Loucy (cell line): ENCODE results near the gene CIB2.

Experiments used
- H2AFZ ChIP-seq: fragments of 200-600 bp; sonication (generic); 2 replicates; pipeline ENCODE4 v1.6.0; 2016; ENCODE audit warnings: antibody characterized with exemption, mild to moderate bottlenecking, low read length, moderate library complexity
- H3F3A ChIP-seq: fragments of 200-600 bp; 2 replicates; pipeline ENCODE4 v1.6.0; 2016; ENCODE audit warnings: antibody characterized with exemption, low read depth, mild to moderate bottlenecking
- H3K27me3 ChIP-seq: fragments of 200-600 bp; sonication (generic); 2 replicates; pipeline ENCODE4 v1.6.1; 2014; ENCODE audit warnings: low read length, mild to moderate bottlenecking; ENCODE audit not compliant: insufficient read depth, poor library complexity, severe bottlenecking
- H3K36me3 ChIP-seq: fragments of 200-600 bp; sonication (generic); 2 replicates; pipeline ENCODE4 v1.6.1; 2016; ENCODE audit warnings: low read length; ENCODE audit not compliant: insufficient read depth
- H3K4me1 ChIP-seq: fragments of 200-600 bp; sonication (generic); 2 replicates; pipeline ENCODE4 v1.5.1; 2014; ENCODE audit warnings: low read length, mild to moderate bottlenecking; ENCODE audit not compliant: insufficient read depth, poor library complexity, severe bottlenecking
- H3K4me2 ChIP-seq: fragments of 200-600 bp; sonication (generic); 2 replicates; pipeline ENCODE4 v1.6.0; 2014; ENCODE audit warnings: antibody characterized with exemption, low read length, low read depth, mild to moderate bottlenecking; ENCODE audit not compliant: poor library complexity, severe bottlenecking
- H3K4me3 ChIP-seq: fragments of 200-600 bp; sonication (generic); 2 replicates; pipeline ENCODE4 v1.5.1; 2014; ENCODE audit warnings: low read length, mild to moderate bottlenecking, mixed read lengths; ENCODE audit not compliant: poor library complexity, severe bottlenecking
- H3K79me2 ChIP-seq: fragments of 200-600 bp; sonication (generic); 2 replicates; pipeline ENCODE4 v1.6.1; 2014; ENCODE audit warnings: low read length; ENCODE audit not compliant: insufficient read depth
- H3K9ac ChIP-seq: fragments of 200-600 bp; sonication (generic); 2 replicates; pipeline ENCODE4 v1.6.0; 2014; ENCODE audit warnings: mild to moderate bottlenecking, low read depth, low read length, moderate library complexity; ENCODE audit not compliant: poor library complexity, severe bottlenecking
- H3K9me2 ChIP-seq: fragments of 200-600 bp; sonication (generic); replicated peaks from 2 replicates; pipeline ENCODE4 v1.6.1; 2016; ENCODE audit warnings: low read depth, low read length, mixed read lengths
- H3K9me3 ChIP-seq: fragments of 200-600 bp; sonication (generic); 2 replicates; pipeline ENCODE4 v1.6.1; 2014; ENCODE audit warnings: mild to moderate bottlenecking, antibody characterized with exemption, low read length, low read depth; ENCODE audit not compliant: insufficient read depth
- H4K20me1 ChIP-seq: fragments of 200-600 bp; sonication (generic); 2 replicates; pipeline ENCODE4 v1.6.0; 2014; ENCODE audit warnings: antibody characterized with exemption, low read length, mild to moderate bottlenecking; ENCODE audit not compliant: insufficient read depth, poor library complexity, severe bottlenecking
- EZH2phosphoT487 ChIP-seq: fragments of 200-600 bp; IDR thresholded peaks from 2 replicates; pipeline ENCODE4 v1.6.1; 2018; ENCODE audit warnings: antibody characterized with exemption, mild to moderate bottlenecking, moderate library complexity, borderline replicate concordance
- TF ChIP-seq, protein P1 (sequence below): fragments of 200-600 bp; sonication (generic); conservative IDR thresholded peaks from 2 replicates; pipeline ENCODE4 v1.5.1; 2014; ENCODE audit warnings: mild to moderate bottlenecking, antibody characterized with exemption, low read length

Gene CIB2

GRCh38 chr15:78102211-78102610 lies 29.0 kb downstream of the CIB2 start:
- Histone ChIP-seq H3F3A (no peaks in the 10 kb centered on the region), H3K36me3 (no peaks in the 10 kb centered on the region), H3K4me2 (no peak overlapping the region), H2AFZ (no peak overlapping the region), H4K20me1 (no peaks in the 10 kb centered on the region), H3K27me3 (no peaks in the 10 kb centered on the region), H3K4me3 (no peak overlapping the region), H3K4me1 (peaks cover 37% of the 10 kb centered on the region), H3K9me2 (no peaks in the 10 kb centered on the region), H3K79me2 (no peaks in the 10 kb centered on the region), H3K9ac (no peak overlapping the region), H3K9me3 (no peaks in the 10 kb centered on the region)
- TF ChIP-seq EZH2phosphoT487, result no peak
- TF ChIP-seq, protein P1, sequence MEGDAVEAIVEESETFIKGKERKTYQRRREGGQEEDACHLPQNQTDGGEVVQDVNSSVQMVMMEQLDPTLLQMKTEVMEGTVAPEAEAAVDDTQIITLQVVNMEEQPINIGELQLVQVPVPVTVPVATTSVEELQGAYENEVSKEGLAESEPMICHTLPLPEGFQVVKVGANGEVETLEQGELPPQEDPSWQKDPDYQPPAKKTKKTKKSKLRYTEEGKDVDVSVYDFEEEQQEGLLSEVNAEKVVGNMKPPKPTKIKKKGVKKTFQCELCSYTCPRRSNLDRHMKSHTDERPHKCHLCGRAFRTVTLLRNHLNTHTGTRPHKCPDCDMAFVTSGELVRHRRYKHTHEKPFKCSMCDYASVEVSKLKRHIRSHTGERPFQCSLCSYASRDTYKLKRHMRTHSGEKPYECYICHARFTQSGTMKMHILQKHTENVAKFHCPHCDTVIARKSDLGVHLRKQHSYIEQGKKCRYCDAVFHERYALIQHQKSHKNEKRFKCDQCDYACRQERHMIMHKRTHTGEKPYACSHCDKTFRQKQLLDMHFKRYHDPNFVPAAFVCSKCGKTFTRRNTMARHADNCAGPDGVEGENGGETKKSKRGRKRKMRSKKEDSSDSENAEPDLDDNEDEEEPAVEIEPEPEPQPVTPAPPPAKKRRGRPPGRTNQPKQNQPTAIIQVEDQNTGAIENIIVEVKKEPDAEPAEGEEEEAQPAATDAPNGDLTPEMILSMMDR, result no peak

GRCh38 chr15:78101423-78102105 lies 29.7 kb downstream of the CIB2 start:
- Histone ChIP-seq H3K9me2 (no peaks in the 10 kb centered on the region), H3K4me1 (peaks cover 37% of the 10 kb centered on the region), H3K9me3 (no peaks in the 10 kb centered on the region), H3K79me2 (no peaks in the 10 kb centered on the region), H2AFZ (no peak overlapping the region), H3K9ac (no peak overlapping the region), H3F3A (no peaks in the 10 kb centered on the region), H4K20me1 (no peaks in the 10 kb centered on the region), H3K4me2 (no peak overlapping the region), H3K36me3 (no peaks in the 10 kb centered on the region), H3K4me3 (no peak overlapping the region), H3K27me3 (no peaks in the 10 kb centered on the region)
- TF ChIP-seq, protein P1, result no peak
- TF ChIP-seq EZH2phosphoT487, result no peak

DNA sequence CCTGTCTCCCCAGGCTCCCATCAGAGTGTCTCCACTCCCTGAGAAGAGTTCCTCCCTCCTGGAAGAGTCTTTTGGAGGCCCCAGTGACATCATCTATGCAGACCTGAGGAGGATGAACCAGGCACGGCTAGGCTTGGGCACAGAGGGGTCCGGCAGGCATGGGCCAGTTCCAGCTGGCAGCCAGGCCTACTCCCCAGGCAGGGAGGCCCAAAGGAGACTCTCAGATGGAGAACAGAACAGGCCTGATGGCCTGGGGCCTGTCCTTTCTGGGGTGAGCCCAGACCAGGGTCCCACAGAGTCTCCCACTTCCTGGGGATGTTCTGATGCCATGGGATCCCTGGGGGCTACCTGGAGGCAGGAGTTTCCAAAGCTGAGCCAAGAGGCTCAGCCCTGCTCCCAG lies 30.4 kb downstream of the CIB2 start:
- H3K4me3 ChIP-seq, result no peak overlapping the region
- H3K79me2 ChIP-seq, result no peaks in the 10 kb centered on the region
- H4K20me1 ChIP-seq, result no peaks in the 10 kb centered on the region
- H3K27me3 ChIP-seq, result no peaks in the 10 kb centered on the region
- TF ChIP-seq, protein P1, result no peak
- no peak for TF ChIP-seq EZH2phosphoT487
- no peaks in the 10 kb centered on the region for H3K9me2 ChIP-seq
- H3K9ac ChIP-seq, result no peak overlapping the region
- no peak overlapping the region for H2AFZ ChIP-seq
- H3K36me3 ChIP-seq, result no peaks in the 10 kb centered on the region
- H3K9me3 ChIP-seq, result no peaks in the 10 kb centered on the region
- H3F3A ChIP-seq, result no peaks in the 10 kb centered on the region
- peaks cover 32% of the 10 kb centered on the region for H3K4me1 ChIP-seq
- no peak overlapping the region for H3K4me2 ChIP-seq
